Kidney epithelial cell (primary cell): ENCODE data around the gene ITIH6. TPM values are rescaled to one million over a fixed set of nuclear protein-coding genes. Genes with fewer than 3 reads are reported as not detected.
"Not testable (repeated sequence)": the region's sequence is repeated elsewhere in the genome, so short reads cannot be mapped to it uniquely, and the experiment has no call there.

Experiments
- DNase-seq: peaks from one replicate; pipeline ENCODE4 v3.0.0-alpha.2; 2010; ENCODE audit warnings: low read depth
- H3K27me3 ChIP-seq: 2 replicates; pipeline ENCODE4 v1.6.0; 2011; ENCODE audit warnings: low read length; ENCODE audit not compliant: control insufficient read depth, insufficient read depth
- H3K36me3 ChIP-seq: 2 replicates; pipeline ENCODE4 v1.5.1; 2011; ENCODE audit warnings: low read length; ENCODE audit not compliant: control insufficient read depth, insufficient read depth
- H3K4me3 ChIP-seq: 2 replicates; pipeline ENCODE4 v1.5.1; 2011; ENCODE audit warnings: low read depth, mild to moderate bottlenecking, control low read depth, low read length
- CTCF ChIP-seq: IDR thresholded peaks from 2 replicates; pipeline ENCODE4 v1.5.1; 2011; ENCODE audit warnings: mild to moderate bottlenecking, moderate library complexity, low read length, control low read depth, inconsistent platforms; ENCODE audit not compliant: insufficient read depth, poor library complexity, severe bottlenecking
- total RNA-seq: library from RNA; depleted of rRNA; stranded (reverse); fragments of >200 nt; gene quantifications from 2 replicates; pipeline ENCODE4 v1.2.3, GENCODE V29; 2015

ITIH6 gene
- total RNA-seq, 1 donor from 2014 or later: not detected

DNA sequence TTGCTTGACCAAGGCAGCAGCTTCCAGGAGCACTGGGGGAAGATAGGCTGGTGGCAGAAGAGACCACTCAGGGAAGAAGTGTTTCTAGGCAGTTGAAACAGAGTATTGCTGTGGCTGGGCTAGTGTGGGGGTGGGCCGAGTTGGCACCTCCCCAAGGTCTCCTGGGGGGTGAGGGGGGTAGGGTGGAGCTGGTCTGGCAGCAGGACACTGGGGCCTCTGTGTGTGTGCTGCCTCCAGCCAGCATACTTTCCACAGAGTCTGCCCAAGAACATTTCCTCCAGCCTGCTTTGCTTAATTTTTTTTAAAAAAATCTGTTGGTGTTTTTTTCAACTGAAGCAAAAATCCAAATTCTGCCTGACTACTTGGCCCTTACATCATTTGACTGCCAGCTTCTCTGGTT, 4.0 kb downstream of the ITIH6 start:
- no peak for DNase-seq
- H3K36me3 ChIP-seq: no peaks in the 10 kb centered on the region
- H3K4me3 ChIP-seq: no peak overlapping the region
- H3K27me3 ChIP-seq: no peaks in the 10 kb centered on the region
- TF ChIP-seq CTCF: no peak

DNA sequence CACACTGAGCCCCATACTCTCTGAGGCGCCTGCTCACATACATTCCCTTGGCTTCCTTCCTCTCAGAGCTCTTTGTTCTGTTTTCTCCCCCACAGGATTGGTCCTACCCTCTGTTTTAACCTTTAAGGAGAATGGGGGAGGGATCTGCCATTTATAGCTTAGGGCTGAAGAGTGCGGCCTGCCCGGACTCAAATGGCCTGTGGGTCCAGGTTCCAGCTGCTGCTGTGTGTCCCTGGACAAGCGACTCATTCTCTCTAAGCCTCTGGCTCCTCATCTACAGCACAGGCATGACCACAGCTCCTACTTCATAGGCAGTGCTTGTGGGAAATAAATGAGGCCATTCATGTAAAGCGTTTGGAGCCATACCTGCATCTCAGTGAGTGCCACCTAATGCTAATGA, 8.7 kb downstream of the ITIH6 start:
- not testable (repeated sequence) for H3K36me3 ChIP-seq, H3K27me3 ChIP-seq, H3K4me3 ChIP-seq, DNase-seq

- H3K36me3 ChIP-seq: no peaks in the 10 kb centered on the region
- no peaks in the 10 kb centered on the region for H3K27me3 ChIP-seq
- no peak for DNase-seq
- TF ChIP-seq CTCF: no peak
- no peak overlapping the region for H3K4me3 ChIP-seq
Observed at GRCh38 chrX:54788446-54788845, 9.6 kb downstream of the ITIH6 start.

GRCh38 chrX:54786967-54787366, 11.1 kb downstream of the ITIH6 start:
- no peaks in the 10 kb centered on the region for H3K27me3 ChIP-seq
- DNase-seq: no peak
- no peak for TF ChIP-seq CTCF
- H3K4me3 ChIP-seq: no peak overlapping the region
- H3K36me3 ChIP-seq: no peaks in the 10 kb centered on the region

DNA sequence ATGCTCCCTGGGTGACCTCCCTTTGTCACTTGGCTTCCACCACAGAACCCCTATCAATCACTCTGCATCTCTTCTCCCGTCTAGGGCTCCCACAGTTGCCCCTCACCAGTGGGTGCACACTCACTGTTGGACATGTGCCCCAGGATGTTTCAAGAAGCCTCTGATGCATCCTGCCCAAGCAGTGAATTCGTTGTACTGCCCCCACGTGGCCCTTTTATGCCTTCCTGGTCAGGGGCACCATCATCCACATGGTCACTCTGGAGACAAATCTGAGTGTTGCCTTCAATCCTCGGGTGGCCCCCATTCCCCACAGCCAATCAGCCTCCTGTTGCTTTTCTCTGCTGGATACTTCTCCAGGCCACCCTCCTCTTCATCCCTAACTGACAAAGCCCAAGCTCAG, 12.2 kb downstream of the ITIH6 start:
- no peak for DNase-seq
- Histone ChIP-seq H3K4me3 (no peak overlapping the region), H3K27me3 (no peaks in the 10 kb centered on the region), H3K36me3 (no peaks in the 10 kb centered on the region)
- no peak for TF ChIP-seq CTCF

- no peak for DNase-seq
Observed at GRCh38 chrX:54776987-54777672, 20.9 kb downstream of the ITIH6 start.

More at GRCh38 chrX:54776987-54777672, 20.9 kb downstream of the ITIH6 start:
- H3K36me3 ChIP-seq: no peaks in the 10 kb centered on the region
- no peak for TF ChIP-seq CTCF
- H3K4me3 ChIP-seq: no peak overlapping the region
- no peaks in the 10 kb centered on the region for H3K27me3 ChIP-seq
